Measurements from ENCODE around the gene ZCCHC17.

GRCh38 chr1:31264790-31265386 lies 31.9 kb upstream of the ZCCHC17 start:
- TF ChIP-seq GABPA (IDR thresholded peaks at IDR 0.05; ENCODE audit: low read depth) (no peak), CTCF (IDR thresholded peaks at IDR 0.05; ENCODE audit: insufficient read depth, low read length) (no peak), POLR2AphosphoS5 (IDR thresholded peaks at IDR 0.05; ENCODE audit: low read depth) (no peak)
- TF ChIP-seq, protein P1, sequence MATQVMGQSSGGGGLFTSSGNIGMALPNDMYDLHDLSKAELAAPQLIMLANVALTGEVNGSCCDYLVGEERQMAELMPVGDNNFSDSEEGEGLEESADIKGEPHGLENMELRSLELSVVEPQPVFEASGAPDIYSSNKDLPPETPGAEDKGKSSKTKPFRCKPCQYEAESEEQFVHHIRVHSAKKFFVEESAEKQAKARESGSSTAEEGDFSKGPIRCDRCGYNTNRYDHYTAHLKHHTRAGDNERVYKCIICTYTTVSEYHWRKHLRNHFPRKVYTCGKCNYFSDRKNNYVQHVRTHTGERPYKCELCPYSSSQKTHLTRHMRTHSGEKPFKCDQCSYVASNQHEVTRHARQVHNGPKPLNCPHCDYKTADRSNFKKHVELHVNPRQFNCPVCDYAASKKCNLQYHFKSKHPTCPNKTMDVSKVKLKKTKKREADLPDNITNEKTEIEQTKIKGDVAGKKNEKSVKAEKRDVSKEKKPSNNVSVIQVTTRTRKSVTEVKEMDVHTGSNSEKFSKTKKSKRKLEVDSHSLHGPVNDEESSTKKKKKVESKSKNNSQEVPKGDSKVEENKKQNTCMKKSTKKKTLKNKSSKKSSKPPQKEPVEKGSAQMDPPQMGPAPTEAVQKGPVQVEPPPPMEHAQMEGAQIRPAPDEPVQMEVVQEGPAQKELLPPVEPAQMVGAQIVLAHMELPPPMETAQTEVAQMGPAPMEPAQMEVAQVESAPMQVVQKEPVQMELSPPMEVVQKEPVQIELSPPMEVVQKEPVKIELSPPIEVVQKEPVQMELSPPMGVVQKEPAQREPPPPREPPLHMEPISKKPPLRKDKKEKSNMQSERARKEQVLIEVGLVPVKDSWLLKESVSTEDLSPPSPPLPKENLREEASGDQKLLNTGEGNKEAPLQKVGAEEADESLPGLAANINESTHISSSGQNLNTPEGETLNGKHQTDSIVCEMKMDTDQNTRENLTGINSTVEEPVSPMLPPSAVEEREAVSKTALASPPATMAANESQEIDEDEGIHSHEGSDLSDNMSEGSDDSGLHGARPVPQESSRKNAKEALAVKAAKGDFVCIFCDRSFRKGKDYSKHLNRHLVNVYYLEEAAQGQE (IDR thresholded peaks at IDR 0.05; ENCODE audit: insufficient replicate concordance, low read depth): no peak

Data from HL-60 (cell line).